ENCODE measurements around the gene DMPK.

The DMPK gene

GRCh38 chr19:45763691-45764294, 18.5 kb downstream of the DMPK start:
- no peak overlapping the region for H4K8ac ChIP-seq (ENCODE audit: low read length)
- WGBS, result 76% methylated on average over 27 of the region's 27 CpGs

GRCh38 chr19:45762870-45763631, 19.2 kb downstream of the DMPK start:
- peak overlapping the region in 1 of 2 experiments; percentile 5 for H3K18ac ChIP-seq (ENCODE audit: low read depth in 1 of 2, low read length in 2 of 2)
- no peak overlapping the region for H2AK5ac ChIP-seq (ENCODE audit: low read length, severe bottlenecking)
- no peak for DNase-seq
- H3K4me1 ChIP-seq (ENCODE audit: control insufficient read depth, insufficient read depth, low read depth, low read length), result peaks cover 37% of the 10 kb centered on the region
- H3K14ac ChIP-seq (ENCODE audit: low read length in 2 of 2), result no peak overlapping the region
- H2BK12ac ChIP-seq (ENCODE audit: low read length in 2 of 2), result no peak overlapping the region
- H3K27me3 ChIP-seq (ENCODE audit: control insufficient read depth in 1 of 2, insufficient read depth in 1 of 2, low read length in 2 of 2), result peaks cover 4 to 17% of the 10 kb centered on the region in 2 experiments
- 96% methylated on average over 15 of the region's 15 CpGs for WGBS
- peaks cover 4 to 17% of the 10 kb centered on the region in 2 experiments for H3K36me3 ChIP-seq (ENCODE audit: control insufficient read depth in 1 of 2, insufficient read depth in 2 of 2, low read depth in 1 of 2, low read length in 2 of 2)
- no peak overlapping the region for H3K9ac ChIP-seq (ENCODE audit: low read length)
- no peaks in the 10 kb centered on the region for H3K9me3 ChIP-seq (ENCODE audit: control insufficient read depth, low read length)
- no peak overlapping the region for H4K8ac ChIP-seq (ENCODE audit: low read length)
- H3K23ac ChIP-seq (ENCODE audit: low read length in 2 of 2), result no peak overlapping the region
- H3K4ac ChIP-seq (ENCODE audit: low read depth in 1 of 2, low read length in 2 of 2), result no peak overlapping the region
- no peak overlapping the region for H3K27ac ChIP-seq (ENCODE audit: low read length, poor library complexity, severe bottlenecking)
- H2AFZ ChIP-seq (ENCODE audit: low read depth, low read length), result no peak overlapping the region
- no peak overlapping the region for H2BK120ac ChIP-seq (ENCODE audit: low read depth, low read length)
- H3K79me1 ChIP-seq (replicated peaks; ENCODE audit: low read length, poor library complexity, severe bottlenecking), result peaks cover 14% of the 10 kb centered on the region
- no peak overlapping the region for H3K4me2 ChIP-seq (ENCODE audit: low read length, poor library complexity, severe bottlenecking)
- no peak overlapping the region for H4K91ac ChIP-seq (ENCODE audit: low read length)
- no peak overlapping the region for H2BK15ac ChIP-seq (ENCODE audit: low read depth, poor library complexity, severe bottlenecking)
- no peak overlapping the region for H2BK5ac ChIP-seq (ENCODE audit: low read depth, low read length, poor library complexity, severe bottlenecking)
- H3K4me3 ChIP-seq (ENCODE audit: insufficient read depth in 1 of 2, low read depth in 1 of 2, low read length in 2 of 2), result no peak overlapping the region

More at GRCh38 chr19:45763691-45764294, 18.5 kb downstream of the DMPK start:
- no peak overlapping the region for H3K23ac ChIP-seq (ENCODE audit: low read length in 2 of 2)
- no peak overlapping the region for H3K4me3 ChIP-seq (ENCODE audit: insufficient read depth in 1 of 2, low read depth in 1 of 2, low read length in 2 of 2)
- H3K18ac ChIP-seq (ENCODE audit: low read depth in 1 of 2, low read length in 2 of 2), result no peak overlapping the region
- H3K4me2 ChIP-seq (ENCODE audit: low read length, poor library complexity, severe bottlenecking), result no peak overlapping the region
- peak overlapping the region in 1 of 2 experiments; percentile 68 for H2BK12ac ChIP-seq (ENCODE audit: low read length in 2 of 2)
- H3K4me1 ChIP-seq (ENCODE audit: control insufficient read depth, insufficient read depth, low read depth, low read length), result peaks cover 37% of the 10 kb centered on the region
- H2AFZ ChIP-seq (ENCODE audit: low read depth, low read length), result no peak overlapping the region
- peak overlapping the region; percentile 43 for H3K9ac ChIP-seq (ENCODE audit: low read length)
- no peak overlapping the region for H3K27ac ChIP-seq (ENCODE audit: low read length, poor library complexity, severe bottlenecking)
- H3K36me3 ChIP-seq (ENCODE audit: control insufficient read depth in 1 of 2, insufficient read depth in 2 of 2, low read depth in 1 of 2, low read length in 2 of 2), result peaks cover 4 to 17% of the 10 kb centered on the region in 2 experiments
- peak overlapping the region in 1 of 2 experiments; percentile 66 for H3K14ac ChIP-seq (ENCODE audit: low read length in 2 of 2)
- no peak overlapping the region for H2AK5ac ChIP-seq (ENCODE audit: low read length, severe bottlenecking)
- no peak overlapping the region for H2BK15ac ChIP-seq (ENCODE audit: low read depth, poor library complexity, severe bottlenecking)
- no peak overlapping the region for H2BK120ac ChIP-seq (ENCODE audit: low read depth, low read length)
- no peaks in the 10 kb centered on the region for H3K9me3 ChIP-seq (ENCODE audit: control insufficient read depth, low read length)
- H3K79me1 ChIP-seq (replicated peaks; ENCODE audit: low read length, poor library complexity, severe bottlenecking), result peaks cover 14% of the 10 kb centered on the region
- peaks cover 4 to 17% of the 10 kb centered on the region in 2 experiments for H3K27me3 ChIP-seq (ENCODE audit: control insufficient read depth in 1 of 2, insufficient read depth in 1 of 2, low read length in 2 of 2)
- H4K91ac ChIP-seq (ENCODE audit: low read length), result peak overlapping the region; percentile 23
- H2BK5ac ChIP-seq (ENCODE audit: low read depth, low read length, poor library complexity, severe bottlenecking), result no peak overlapping the region
- DNase-seq, result no peak
- H3K4ac ChIP-seq (ENCODE audit: low read depth in 1 of 2, low read length in 2 of 2), result no peak overlapping the region

GRCh38 chr19:45761714-45762113, 20.6 kb downstream of the DMPK start:
- Histone ChIP-seq H2BK12ac (ENCODE audit: low read length in 2 of 2) (no peak overlapping the region), H2BK15ac (ENCODE audit: low read depth, poor library complexity, severe bottlenecking) (no peak overlapping the region)

GRCh38 chr19:45758921-45759320, 23.4 kb downstream of the DMPK start:
- H4K8ac ChIP-seq (ENCODE audit: low read length), result no peak overlapping the region
- no peak overlapping the region for H2BK5ac ChIP-seq (ENCODE audit: low read depth, low read length, poor library complexity, severe bottlenecking)
- no peak overlapping the region for H3K27ac ChIP-seq (ENCODE audit: low read length, poor library complexity, severe bottlenecking)
- H3K14ac ChIP-seq (ENCODE audit: low read length in 2 of 2), result no peak overlapping the region
- WGBS, result 85% methylated on average over 9 of the region's 9 CpGs
- H3K18ac ChIP-seq (ENCODE audit: low read depth in 1 of 2, low read length in 2 of 2), result no peak overlapping the region
- peak overlapping the region; percentile 2 for H2BK15ac ChIP-seq (ENCODE audit: low read depth, poor library complexity, severe bottlenecking)
- H3K27me3 ChIP-seq (ENCODE audit: control insufficient read depth in 1 of 2, insufficient read depth in 1 of 2, low read length in 2 of 2), result peaks cover 4 to 19% of the 10 kb centered on the region in 2 experiments
- peaks cover 3% of the 10 kb centered on the region for H3K4me1 ChIP-seq (ENCODE audit: control insufficient read depth, insufficient read depth, low read depth, low read length)
- H3K4me2 ChIP-seq (ENCODE audit: low read length, poor library complexity, severe bottlenecking), result no peak overlapping the region
- H4K91ac ChIP-seq (ENCODE audit: low read length), result no peak overlapping the region
- no peaks in the 10 kb centered on the region for H3K9me3 ChIP-seq (ENCODE audit: control insufficient read depth, low read length)
- no peak overlapping the region for H3K23ac ChIP-seq (ENCODE audit: low read length in 2 of 2)
- DNase-seq, result no peak
- no peaks in the 10 kb centered on the region for H3K79me1 ChIP-seq (replicated peaks; ENCODE audit: low read length, poor library complexity, severe bottlenecking)
- H2BK120ac ChIP-seq (ENCODE audit: low read depth, low read length), result no peak overlapping the region
- H3K4me3 ChIP-seq (ENCODE audit: insufficient read depth in 1 of 2, low read depth in 1 of 2, low read length in 2 of 2), result no peak overlapping the region
- no peak overlapping the region for H3K9ac ChIP-seq (ENCODE audit: low read length)
- no peak overlapping the region for H3K4ac ChIP-seq (ENCODE audit: low read depth in 1 of 2, low read length in 2 of 2)
- no peak overlapping the region for H2AFZ ChIP-seq (ENCODE audit: low read depth, low read length)
- H3K36me3 ChIP-seq (ENCODE audit: control insufficient read depth in 1 of 2, insufficient read depth in 2 of 2, low read depth in 1 of 2, low read length in 2 of 2), result peaks cover 0 to 3% of the 10 kb centered on the region in 2 experiments
- no peak overlapping the region for H2AK5ac ChIP-seq (ENCODE audit: low read length, severe bottlenecking)
- H2BK12ac ChIP-seq (ENCODE audit: low read length in 2 of 2), result no peak overlapping the region

More at GRCh38 chr19:45761714-45762113, 20.6 kb downstream of the DMPK start:
- no peak overlapping the region for H3K9ac ChIP-seq (ENCODE audit: low read length)
- no peak overlapping the region for H4K8ac ChIP-seq (ENCODE audit: low read length)
- H3K4me1 ChIP-seq (ENCODE audit: control insufficient read depth, insufficient read depth, low read depth, low read length), result peaks cover 29% of the 10 kb centered on the region
- no peaks in the 10 kb centered on the region for H3K9me3 ChIP-seq (ENCODE audit: control insufficient read depth, low read length)
- H3K79me1 ChIP-seq (replicated peaks; ENCODE audit: low read length, poor library complexity, severe bottlenecking), result peaks cover 14% of the 10 kb centered on the region
- no peak overlapping the region for H3K4me3 ChIP-seq (ENCODE audit: insufficient read depth in 1 of 2, low read depth in 1 of 2, low read length in 2 of 2)
- H3K27me3 ChIP-seq (ENCODE audit: control insufficient read depth in 1 of 2, insufficient read depth in 1 of 2, low read length in 2 of 2), result peaks cover 4 to 21% of the 10 kb centered on the region in 2 experiments
- H3K18ac ChIP-seq (ENCODE audit: low read depth in 1 of 2, low read length in 2 of 2), result no peak overlapping the region
- DNase-seq, result no peak
- H2BK120ac ChIP-seq (ENCODE audit: low read depth, low read length), result no peak overlapping the region
- no peak overlapping the region for H3K14ac ChIP-seq (ENCODE audit: low read length in 2 of 2)
- no peak overlapping the region for H2BK5ac ChIP-seq (ENCODE audit: low read depth, low read length, poor library complexity, severe bottlenecking)
- no peak overlapping the region for H4K91ac ChIP-seq (ENCODE audit: low read length)
- no peak overlapping the region for H3K27ac ChIP-seq (ENCODE audit: low read length, poor library complexity, severe bottlenecking)
- H3K4me2 ChIP-seq (ENCODE audit: low read length, poor library complexity, severe bottlenecking), result no peak overlapping the region
- H3K36me3 ChIP-seq (ENCODE audit: control insufficient read depth in 1 of 2, insufficient read depth in 2 of 2, low read depth in 1 of 2, low read length in 2 of 2), result peaks cover 4 to 17% of the 10 kb centered on the region in 2 experiments
- H2AK5ac ChIP-seq (ENCODE audit: low read length, severe bottlenecking), result no peak overlapping the region
- 80% methylated on average over 17 of the region's 17 CpGs for WGBS
- no peak overlapping the region for H2AFZ ChIP-seq (ENCODE audit: low read depth, low read length)
- no peak overlapping the region for H3K23ac ChIP-seq (ENCODE audit: low read length in 2 of 2)
- H3K4ac ChIP-seq (ENCODE audit: low read depth in 1 of 2, low read length in 2 of 2), result no peak overlapping the region

All from mesenchymal stem cell (in vitro differentiated cells and primary cell).